22Rv1 (cell line): ENCODE data around the gene UBR3.

ENCODE experiments used
- CTCF ChIP-seq: fragments of 450-650 bp; IDR thresholded peaks from 2 replicates; pipeline ENCODE4 v1.5.1; 2017; ENCODE audit warnings: mild to moderate bottlenecking
- ZFX ChIP-seq: fragments of 450-650 bp; IDR thresholded peaks from 2 replicates; pipeline ENCODE4 v1.6.1; 2017; ENCODE audit warnings: antibody characterized with exemption, borderline replicate concordance

- TF ChIP-seq CTCF (no peak), ZFX (no peak)
Measured at GRCh38 chr2:170115501-170116229, 288.4 kb downstream of the UBR3 start.
